K562 (cell line): ENCODE results near the gene HOXB3. TPM values are rescaled to one million over a fixed set of nuclear protein-coding genes. Genes with fewer than 3 reads are reported as not detected.
A peak's percentile ranks its signal among the peaks of the same experiment; 100 is the strongest.

ENCODE experiments used
- BRD4 ChIP-seq: fragments of 200-600 bp; sonication (generic); IDR thresholded peaks from 2 replicates; pipeline ENCODE4 v1.6.1; 2017; ENCODE audit warnings: inconsistent platforms
- CXXC5 ChIP-seq: fragments of 250-450 bp; sonication (Bioruptor Pico); IDR thresholded peaks from 2 replicates; pipeline ENCODE4 v1.8.0; 2022; ENCODE audit warnings: inconsistent platforms, mild to moderate bottlenecking, moderate library complexity
- DIDO1 ChIP-seq: fragments of 450-650 bp; IDR thresholded peaks from 2 replicates; pipeline ENCODE4 v1.6.1; 2016; ENCODE audit warnings: low read depth, missing biosample characterization, missing genetic modification characterization
- FIP1L1 ChIP-seq: fragments of 200-400 bp; formaldehyde crosslinking; IDR thresholded peaks from 2 replicates; pipeline ENCODE4 v1.6.1; 2018; ENCODE audit warnings: mild to moderate bottlenecking, low read depth, low read length; ENCODE audit not compliant: poor library complexity, severe bottlenecking
- HMG20B ChIP-seq: fragments of 250-450 bp; sonication (Bioruptor Pico); IDR thresholded peaks from 2 replicates; pipeline ENCODE4 v1.5.0; 2021; ENCODE audit warnings: mild to moderate bottlenecking
- JUN ChIP-seq, 2 experiments: sonication (generic) in 1 of 2; formaldehyde crosslinking in 1 of 2; IDR thresholded peaks; 2 replicates each; pipeline versions ENCODE4 v1.6.1 to v1.8.0; 2012 to 2022; ENCODE audit warnings: borderline replicate concordance in 2 of 2, mild to moderate bottlenecking in 2 of 2, improper control_type of control experiment in 1 of 2, low read depth in 1 of 2, low read length in 1 of 2, missing genetic modification reagents in 1 of 2
- KHSRP ChIP-seq: fragments of 450-650 bp; IDR thresholded peaks from 2 replicates; pipeline ENCODE4 v1.6.1; 2017
- NFXL1 ChIP-seq: fragments of 450-650 bp; formaldehyde crosslinking; IDR thresholded peaks from 2 replicates; pipeline ENCODE4 v1.4.0; 2021; ENCODE audit warnings: mild to moderate bottlenecking
- NR4A1 ChIP-seq, 2 experiments: fragments of 250-450 bp in 1 of 2; fragments of 450-650 bp in 1 of 2; sonication (Bioruptor Pico) in 1 of 2; IDR thresholded peaks; 2 replicates each; pipeline versions ENCODE4 v1.4.0 to v1.6.1; 2016 to 2020; ENCODE audit warnings: mild to moderate bottlenecking in 2 of 2, missing compliant biosample characterization in 1 of 2, missing genetic modification characterization in 1 of 2, moderate library complexity in 1 of 2
- POLR3A ChIP-seq: IDR thresholded peaks from 2 replicates; pipeline ENCODE4 v1.6.1; 2011; ENCODE audit warnings: borderline replicate concordance, mild to moderate bottlenecking, moderate library complexity; ENCODE audit not compliant: insufficient read length, insufficient read depth; ENCODE audit errors: extremely low read depth
- SAP30 ChIP-seq: fragments of 200-600 bp; sonication (generic); IDR thresholded peaks from 2 replicates; pipeline ENCODE4 v1.6.1; 2012; ENCODE audit warnings: borderline replicate concordance, low read depth, mild to moderate bottlenecking, moderate library complexity, low read length, control low read depth, inconsistent platforms; ENCODE audit not compliant: insufficient read depth, poor library complexity, severe bottlenecking
- SIN3B ChIP-seq: fragments of 450-650 bp; IDR thresholded peaks from 2 replicates; pipeline ENCODE4 v1.6.1; 2017; ENCODE audit warnings: low read depth, mild to moderate bottlenecking, moderate library complexity
- SMAD1 ChIP-seq: fragments of 150-350 bp; IDR thresholded peaks from 2 replicates; pipeline ENCODE4 v1.6.1; 2014; ENCODE audit warnings: low read length, low read depth; ENCODE audit not compliant: partially characterized antibody
- ZEB2 ChIP-seq: fragments of 450-650 bp; IDR thresholded peaks from 2 replicates; pipeline ENCODE4 v1.6.1; 2016
- ZNF263 ChIP-seq: sonication (generic); formaldehyde crosslinking; IDR thresholded peaks from 2 replicates; pipeline ENCODE4 v1.8.0; 2022; ENCODE audit warnings: mild to moderate bottlenecking, missing genetic modification reagents, borderline replicate concordance
- ZNF324 ChIP-seq: fragments of 250-450 bp; sonication (Bioruptor Pico); IDR thresholded peaks from 2 replicates; pipeline ENCODE4 v1.4.0; 2020; ENCODE audit warnings: mild to moderate bottlenecking
- ZNF785 ChIP-seq: fragments of 250-450 bp; sonication (Bioruptor Pico); IDR thresholded peaks from 2 replicates; pipeline ENCODE4 v1.4.0; 2020; ENCODE audit warnings: mild to moderate bottlenecking
- polyA plus RNA-seq, 8 experiments: library from polyadenylated mRNA; depleted of rRNA in 4 of 8; stranded (reverse) in 5 of 8; unstranded in 3 of 8; fragments of >200 nt; fragmentation: Nextera tagmentation in 2 of 8; fragmentation: Illumina TruSeq in 1 of 8; extraction: Ambion mirVana in 2 of 8; extraction: Trizol in 1 of 8; gene quantifications; 2 replicates each; pipeline versions ENCODE4 v1.2.1 to v1.2.3, GENCODE V29; 2011 to 2014; ENCODE audit warnings: inconsistent platforms in 1 of 8, missing spikeins in 1 of 8
- total RNA-seq, 7 experiments: library from RNA; depleted of rRNA in 6 of 7; stranded (reverse); fragments of >200 nt in 6 of 7; fragmentation: Illumina TruSeq in 2 of 7; extraction: Trizol in 2 of 7; gene quantifications; 2 replicates each; pipeline versions ENCODE4 v1.2.1 to v1.2.3, GENCODE V29; 2011 to 2021; ENCODE audit warnings: low replicate concordance in 1 of 7
- TF ChIP-seq, protein P1 (sequence below), 2 experiments: IDR thresholded peaks; 2 replicates each; pipeline ENCODE4 v1.6.1; 2012; ENCODE audit warnings: improper control_type of control experiment in 2 of 2, low read depth in 2 of 2, low read length in 2 of 2, borderline replicate concordance in 1 of 2
- TF ChIP-seq, protein P2 (sequence below): fragments of 250-450 bp; sonication (Bioruptor Pico); IDR thresholded peaks from 2 replicates; pipeline ENCODE4 v1.4.0; 2020; ENCODE audit warnings: borderline replicate concordance
- TF ChIP-seq, protein P3 (sequence below): sonication (generic); formaldehyde crosslinking; IDR thresholded peaks from 2 replicates; pipeline ENCODE4 v1.8.0; 2022; ENCODE audit warnings: mild to moderate bottlenecking, missing genetic modification reagents

Gene HOXB3
- total and polyA plus RNA-seq, 9 of the 15 experiments (the other 6 are each of a cell fraction or from before 2014, with no cell fraction given): 2.4 to 41.3 (median 20.2) TPM

DNA sequence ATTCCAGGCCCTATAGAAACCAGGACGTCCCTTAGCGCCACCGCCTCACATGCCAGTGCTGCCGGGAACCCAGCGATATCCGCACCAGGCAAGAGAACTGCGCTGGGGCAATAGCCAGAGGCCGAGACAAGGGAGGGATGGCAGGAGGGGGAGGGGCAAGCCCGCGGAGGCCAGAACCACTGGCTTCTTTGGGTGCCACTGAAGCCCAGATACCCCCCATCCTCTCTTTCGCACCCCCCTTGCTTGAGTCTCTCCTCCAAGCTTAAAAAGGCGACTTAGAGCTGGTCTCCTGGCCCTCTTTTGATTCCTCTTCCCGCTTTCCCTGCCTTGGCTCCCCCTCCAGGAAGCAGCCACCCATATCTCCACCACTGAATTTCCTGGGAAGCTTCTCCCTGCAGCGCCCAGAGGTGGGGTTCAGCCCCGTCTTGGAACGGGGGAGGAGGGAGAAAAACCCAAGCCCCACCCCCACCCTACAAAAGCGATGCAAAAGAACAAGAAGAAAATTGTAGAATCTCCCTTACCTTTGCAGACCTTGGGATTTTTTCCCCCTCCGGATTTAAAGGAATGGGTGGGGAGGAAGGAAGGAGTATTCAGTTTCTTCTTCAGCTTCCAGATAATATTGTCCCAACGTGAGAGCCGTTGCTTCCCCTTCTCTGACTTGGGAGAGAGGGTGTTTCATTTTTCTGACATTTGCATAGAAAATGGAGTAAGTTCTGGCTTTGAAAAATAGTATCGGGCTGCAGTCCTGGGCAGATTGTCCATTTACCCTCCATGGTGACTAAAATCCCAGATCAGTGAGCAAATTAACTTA, 14.1 kb upstream of the HOXB3 start (continued):
- TF ChIP-seq KHSRP: no peak
- TF ChIP-seq, protein P1, sequence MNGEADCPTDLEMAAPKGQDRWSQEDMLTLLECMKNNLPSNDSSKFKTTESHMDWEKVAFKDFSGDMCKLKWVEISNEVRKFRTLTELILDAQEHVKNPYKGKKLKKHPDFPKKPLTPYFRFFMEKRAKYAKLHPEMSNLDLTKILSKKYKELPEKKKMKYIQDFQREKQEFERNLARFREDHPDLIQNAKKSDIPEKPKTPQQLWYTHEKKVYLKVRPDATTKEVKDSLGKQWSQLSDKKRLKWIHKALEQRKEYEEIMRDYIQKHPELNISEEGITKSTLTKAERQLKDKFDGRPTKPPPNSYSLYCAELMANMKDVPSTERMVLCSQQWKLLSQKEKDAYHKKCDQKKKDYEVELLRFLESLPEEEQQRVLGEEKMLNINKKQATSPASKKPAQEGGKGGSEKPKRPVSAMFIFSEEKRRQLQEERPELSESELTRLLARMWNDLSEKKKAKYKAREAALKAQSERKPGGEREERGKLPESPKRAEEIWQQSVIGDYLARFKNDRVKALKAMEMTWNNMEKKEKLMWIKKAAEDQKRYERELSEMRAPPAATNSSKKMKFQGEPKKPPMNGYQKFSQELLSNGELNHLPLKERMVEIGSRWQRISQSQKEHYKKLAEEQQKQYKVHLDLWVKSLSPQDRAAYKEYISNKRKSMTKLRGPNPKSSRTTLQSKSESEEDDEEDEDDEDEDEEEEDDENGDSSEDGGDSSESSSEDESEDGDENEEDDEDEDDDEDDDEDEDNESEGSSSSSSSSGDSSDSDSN (IDR thresholded peaks at IDR 0.05; ENCODE audit: borderline replicate concordance in 1 of 2, low read depth in 2 of 2, low read length in 2 of 2): no peak
- TF ChIP-seq NR4A1 (CRISPR knock-in tag; IDR thresholded peaks at IDR 0.05): no peak
- TF ChIP-seq NR4A1 (tag; IDR thresholded peaks at IDR 0.05): no peak
- no peak for TF ChIP-seq BRD4
- TF ChIP-seq HMG20B (CRISPR knock-in tag): no peak
- TF ChIP-seq SIN3B: no peak
- no peak for TF ChIP-seq DIDO1 (tag)
- TF ChIP-seq SAP30: peak; percentile 10
- no peak for TF ChIP-seq FIP1L1
- no peak for TF ChIP-seq ZEB2
- no peak; the same call in 1 of the 2 replicates for TF ChIP-seq CXXC5 (CRISPR knock-in tag)
- TF ChIP-seq ZNF263: peak; percentile 41; the same call in 1 of the 2 replicates
- no peak for TF ChIP-seq JUN (IDR thresholded peaks at IDR 0.05; ENCODE audit: borderline replicate concordance, low read depth, low read length)
- TF ChIP-seq JUN (CRISPR knock-in tag; IDR thresholded peaks at IDR 0.05; ENCODE audit: borderline replicate concordance): no peak
- TF ChIP-seq SMAD1: no peak
- TF ChIP-seq ZNF785: no peak
- TF ChIP-seq, protein P2, sequence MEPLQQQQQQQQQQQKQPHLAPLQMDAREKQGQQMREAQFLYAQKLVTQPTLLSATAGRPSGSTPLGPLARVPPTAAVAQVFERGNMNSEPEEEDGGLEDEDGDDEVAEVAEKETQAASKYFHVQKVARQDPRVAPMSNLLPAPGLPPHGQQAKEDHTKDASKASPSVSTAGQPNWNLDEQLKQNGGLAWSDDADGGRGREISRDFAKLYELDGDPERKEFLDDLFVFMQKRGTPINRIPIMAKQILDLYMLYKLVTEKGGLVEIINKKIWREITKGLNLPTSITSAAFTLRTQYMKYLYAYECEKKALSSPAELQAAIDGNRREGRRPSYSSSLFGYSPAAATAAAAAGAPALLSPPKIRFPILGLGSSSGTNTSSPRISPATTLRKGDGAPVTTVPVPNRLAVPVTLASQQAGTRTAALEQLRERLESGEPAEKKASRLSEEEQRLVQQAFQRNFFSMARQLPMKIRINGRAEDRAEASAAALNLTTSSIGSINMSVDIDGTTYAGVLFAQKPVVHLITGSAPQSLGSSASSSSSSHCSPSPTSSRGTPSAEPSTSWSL (CRISPR knock-in tag): no peak
- no peak for TF ChIP-seq POLR3A
- TF ChIP-seq ZNF324 (CRISPR knock-in tag): no peak
- TF ChIP-seq, protein P3, sequence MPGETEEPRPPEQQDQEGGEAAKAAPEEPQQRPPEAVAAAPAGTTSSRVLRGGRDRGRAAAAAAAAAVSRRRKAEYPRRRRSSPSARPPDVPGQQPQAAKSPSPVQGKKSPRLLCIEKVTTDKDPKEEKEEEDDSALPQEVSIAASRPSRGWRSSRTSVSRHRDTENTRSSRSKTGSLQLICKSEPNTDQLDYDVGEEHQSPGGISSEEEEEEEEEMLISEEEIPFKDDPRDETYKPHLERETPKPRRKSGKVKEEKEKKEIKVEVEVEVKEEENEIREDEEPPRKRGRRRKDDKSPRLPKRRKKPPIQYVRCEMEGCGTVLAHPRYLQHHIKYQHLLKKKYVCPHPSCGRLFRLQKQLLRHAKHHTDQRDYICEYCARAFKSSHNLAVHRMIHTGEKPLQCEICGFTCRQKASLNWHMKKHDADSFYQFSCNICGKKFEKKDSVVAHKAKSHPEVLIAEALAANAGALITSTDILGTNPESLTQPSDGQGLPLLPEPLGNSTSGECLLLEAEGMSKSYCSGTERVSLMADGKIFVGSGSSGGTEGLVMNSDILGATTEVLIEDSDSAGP: no peak
- TF ChIP-seq NFXL1 (CRISPR knock-in tag): no peak
